GM23338 (cell line): ENCODE data around the gene USP49. TPM values are rescaled to one million over a fixed set of nuclear protein-coding genes. Genes with fewer than 3 reads are reported as not detected.

Experiments
- ATAC-seq: fragments of 200-7000 bp; cut with Tn5 transposase; 3 replicates; pipeline ENCODE4 v1.9.1; 2020
- DNase-seq: peaks from one replicate; pipeline ENCODE4 v3.0.0-alpha.2; 2015; ENCODE audit warnings: low spot score
- H2AFZ ChIP-seq: fragments of 200-600 bp; sonication (generic); 2 replicates; pipeline ENCODE4 v1.8.0; 2016; ENCODE audit warnings: antibody characterized with exemption, mild to moderate bottlenecking, moderate library complexity
- H3F3A ChIP-seq: fragments of 200-600 bp; sonication (generic); replicated peaks from 2 replicates; pipeline ENCODE4 v1.8.0; 2017; ENCODE audit warnings: antibody characterized with exemption, mixed run types, low read depth
- H3K27ac ChIP-seq: fragments of 200-600 bp; sonication (generic); 2 replicates; pipeline ENCODE4 v1.6.1; 2016; ENCODE audit warnings: low read depth
- H3K27me3 ChIP-seq: fragments of 200-600 bp; sonication (generic); 2 replicates; pipeline ENCODE4 v1.8.0; 2016; ENCODE audit warnings: mild to moderate bottlenecking, mixed run types, moderate library complexity; ENCODE audit not compliant: insufficient read depth
- H3K36me3 ChIP-seq: fragments of 200-600 bp; sonication (generic); 2 replicates; pipeline ENCODE4 v1.8.0; 2016; ENCODE audit warnings: mild to moderate bottlenecking; ENCODE audit not compliant: insufficient read depth
- H3K4me1 ChIP-seq: fragments of 200-600 bp; sonication (generic); 2 replicates; pipeline ENCODE4 v1.8.0; 2016; ENCODE audit warnings: mild to moderate bottlenecking, moderate library complexity; ENCODE audit not compliant: insufficient read depth
- H3K4me2 ChIP-seq: fragments of 200-600 bp; sonication (generic); 2 replicates; pipeline ENCODE4 v1.7.1; 2017; ENCODE audit warnings: mixed run types
- H3K4me3 ChIP-seq: fragments of 200-600 bp; sonication (generic); 2 replicates; pipeline ENCODE4 v1.6.1; 2016; ENCODE audit warnings: mixed run types
- H3K79me2 ChIP-seq: fragments of 200-600 bp; sonication (generic); replicated peaks from 2 replicates; pipeline ENCODE4 v1.8.0; 2017; ENCODE audit warnings: mild to moderate bottlenecking; ENCODE audit not compliant: insufficient read depth
- H3K9me2 ChIP-seq: fragments of 200-600 bp; sonication (generic); 2 replicates; pipeline ENCODE4 v1.8.0; 2017; ENCODE audit not compliant: insufficient read depth
- H4K20me1 ChIP-seq: fragments of 200-600 bp; sonication (generic); replicated peaks from 2 replicates; pipeline ENCODE4 v1.8.0; 2017; ENCODE audit warnings: mild to moderate bottlenecking; ENCODE audit not compliant: insufficient read depth
- H3K27ac Mint-ChIP-seq: 2 replicates; pipeline ENCODE4 v1.8.0; 2020; ENCODE audit warnings: inconsistent platforms, mild to moderate bottlenecking, moderate library complexity, mixed read lengths
- H3K27me3 Mint-ChIP-seq: 3 replicates; pipeline ENCODE4 v1.8.0; 2022; ENCODE audit warnings: low read depth, mild to moderate bottlenecking, moderate library complexity, mixed read lengths, inconsistent platforms; ENCODE audit not compliant: insufficient read depth, poor library complexity
- H3K36me3 Mint-ChIP-seq: 3 replicates; pipeline ENCODE4 v1.8.0; 2021; ENCODE audit warnings: low read depth, mild to moderate bottlenecking, inconsistent platforms, moderate library complexity, mixed read lengths
- H3K4me1 Mint-ChIP-seq: 3 replicates; pipeline ENCODE4 v1.8.0; 2020; ENCODE audit warnings: mild to moderate bottlenecking, inconsistent platforms, mixed read lengths
- H3K4me3 Mint-ChIP-seq: 3 replicates; pipeline ENCODE4 v1.8.0; 2021; ENCODE audit warnings: moderate library complexity, mild to moderate bottlenecking, inconsistent platforms, mixed read lengths
- H3K9me3 Mint-ChIP-seq: 3 replicates; pipeline ENCODE4 v1.8.0; 2020; ENCODE audit warnings: moderate library complexity, mild to moderate bottlenecking, inconsistent platforms, mixed read lengths
- CREB1 ChIP-seq: fragments of 250-450 bp; sonication (Bioruptor Pico); IDR thresholded peaks from 2 replicates; pipeline ENCODE4 v1.5.0; 2020; ENCODE audit warnings: low read depth, mild to moderate bottlenecking, moderate library complexity
- EZH2 ChIP-seq: fragments of 200-600 bp; sonication (generic); IDR thresholded peaks from one replicate; pipeline ENCODE4 v1.8.0; 2017; ENCODE audit warnings: antibody characterized with exemption, mild to moderate bottlenecking, low read depth; ENCODE audit not compliant: unreplicated experiment
- JUNB ChIP-seq: IDR thresholded peaks from one replicate; pipeline ENCODE4 v1.6.1; 2016; ENCODE audit warnings: antibody characterized with exemption; ENCODE audit not compliant: unreplicated experiment
- NANOG ChIP-seq: IDR thresholded peaks from 2 replicates; pipeline ENCODE4 v1.6.1; 2016; ENCODE audit warnings: antibody characterized with exemption, borderline replicate concordance
- STAT1 ChIP-seq: IDR thresholded peaks from one replicate; pipeline ENCODE4 v1.6.1; 2016; ENCODE audit warnings: antibody characterized with exemption; ENCODE audit not compliant: unreplicated experiment
- ZNF114 ChIP-seq: fragments of 250-450 bp; sonication (Bioruptor Pico); IDR thresholded peaks from 2 replicates; pipeline ENCODE4 v1.5.0; 2020; ENCODE audit warnings: mild to moderate bottlenecking, moderate library complexity
- ZNF331 ChIP-seq: fragments of 250-450 bp; sonication (Bioruptor Pico); IDR thresholded peaks from 2 replicates; pipeline ENCODE4 v1.5.0; 2020; ENCODE audit warnings: low read depth, mild to moderate bottlenecking, moderate library complexity
- polyA plus RNA-seq: library from polyadenylated mRNA; unstranded; fragments of >200 nt; fragmentation: Nextera tagmentation; extraction: Ambion mirVana; gene quantifications from 2 replicates; pipeline ENCODE4 v1.2.1, GENCODE V29; 2016
- total RNA-seq: library from RNA; depleted of rRNA; stranded (reverse); fragments of >200 nt; shearing (Covaris generic); gene quantifications from 2 replicates; pipeline ENCODE4 v1.2.3, GENCODE V29; 2014
- TF ChIP-seq, protein P1 (sequence below): fragments of 250-450 bp; sonication (Bioruptor Pico); IDR thresholded peaks from 2 replicates; pipeline ENCODE4 v1.5.0; 2020; ENCODE audit warnings: mild to moderate bottlenecking, moderate library complexity
- TF ChIP-seq, protein P2 (sequence below): IDR thresholded peaks from 2 replicates; pipeline ENCODE4 v1.6.1; 2016; ENCODE audit warnings: antibody characterized with exemption

USP49 gene
- total and polyA plus RNA-seq, 2 experiments from 2014 or later, result 5.9 to 21.5 TPM

DNA sequence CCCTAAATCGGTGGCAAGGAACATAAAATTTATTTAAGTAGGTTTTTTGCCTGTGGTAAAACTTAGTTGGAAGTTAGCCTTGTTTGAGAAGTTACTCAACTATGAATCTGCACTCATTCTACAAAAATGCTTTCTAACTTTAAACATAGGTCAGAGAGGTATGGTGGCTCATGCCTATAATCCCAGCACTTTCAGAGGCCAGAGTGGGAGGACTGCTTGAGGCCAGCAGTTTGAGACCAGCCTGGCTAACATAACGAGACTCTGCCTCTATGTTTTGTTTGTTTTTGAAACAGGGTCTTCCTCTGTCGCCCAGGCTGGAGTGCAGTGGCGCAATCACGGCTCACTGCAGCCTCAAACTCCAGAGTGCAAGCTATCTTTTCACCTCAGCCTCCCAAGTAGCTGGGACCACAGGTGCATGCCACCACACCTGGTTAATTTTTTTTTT lies 16.2 kb downstream of the USP49 start (continued):
- TF ChIP-seq, protein P1, sequence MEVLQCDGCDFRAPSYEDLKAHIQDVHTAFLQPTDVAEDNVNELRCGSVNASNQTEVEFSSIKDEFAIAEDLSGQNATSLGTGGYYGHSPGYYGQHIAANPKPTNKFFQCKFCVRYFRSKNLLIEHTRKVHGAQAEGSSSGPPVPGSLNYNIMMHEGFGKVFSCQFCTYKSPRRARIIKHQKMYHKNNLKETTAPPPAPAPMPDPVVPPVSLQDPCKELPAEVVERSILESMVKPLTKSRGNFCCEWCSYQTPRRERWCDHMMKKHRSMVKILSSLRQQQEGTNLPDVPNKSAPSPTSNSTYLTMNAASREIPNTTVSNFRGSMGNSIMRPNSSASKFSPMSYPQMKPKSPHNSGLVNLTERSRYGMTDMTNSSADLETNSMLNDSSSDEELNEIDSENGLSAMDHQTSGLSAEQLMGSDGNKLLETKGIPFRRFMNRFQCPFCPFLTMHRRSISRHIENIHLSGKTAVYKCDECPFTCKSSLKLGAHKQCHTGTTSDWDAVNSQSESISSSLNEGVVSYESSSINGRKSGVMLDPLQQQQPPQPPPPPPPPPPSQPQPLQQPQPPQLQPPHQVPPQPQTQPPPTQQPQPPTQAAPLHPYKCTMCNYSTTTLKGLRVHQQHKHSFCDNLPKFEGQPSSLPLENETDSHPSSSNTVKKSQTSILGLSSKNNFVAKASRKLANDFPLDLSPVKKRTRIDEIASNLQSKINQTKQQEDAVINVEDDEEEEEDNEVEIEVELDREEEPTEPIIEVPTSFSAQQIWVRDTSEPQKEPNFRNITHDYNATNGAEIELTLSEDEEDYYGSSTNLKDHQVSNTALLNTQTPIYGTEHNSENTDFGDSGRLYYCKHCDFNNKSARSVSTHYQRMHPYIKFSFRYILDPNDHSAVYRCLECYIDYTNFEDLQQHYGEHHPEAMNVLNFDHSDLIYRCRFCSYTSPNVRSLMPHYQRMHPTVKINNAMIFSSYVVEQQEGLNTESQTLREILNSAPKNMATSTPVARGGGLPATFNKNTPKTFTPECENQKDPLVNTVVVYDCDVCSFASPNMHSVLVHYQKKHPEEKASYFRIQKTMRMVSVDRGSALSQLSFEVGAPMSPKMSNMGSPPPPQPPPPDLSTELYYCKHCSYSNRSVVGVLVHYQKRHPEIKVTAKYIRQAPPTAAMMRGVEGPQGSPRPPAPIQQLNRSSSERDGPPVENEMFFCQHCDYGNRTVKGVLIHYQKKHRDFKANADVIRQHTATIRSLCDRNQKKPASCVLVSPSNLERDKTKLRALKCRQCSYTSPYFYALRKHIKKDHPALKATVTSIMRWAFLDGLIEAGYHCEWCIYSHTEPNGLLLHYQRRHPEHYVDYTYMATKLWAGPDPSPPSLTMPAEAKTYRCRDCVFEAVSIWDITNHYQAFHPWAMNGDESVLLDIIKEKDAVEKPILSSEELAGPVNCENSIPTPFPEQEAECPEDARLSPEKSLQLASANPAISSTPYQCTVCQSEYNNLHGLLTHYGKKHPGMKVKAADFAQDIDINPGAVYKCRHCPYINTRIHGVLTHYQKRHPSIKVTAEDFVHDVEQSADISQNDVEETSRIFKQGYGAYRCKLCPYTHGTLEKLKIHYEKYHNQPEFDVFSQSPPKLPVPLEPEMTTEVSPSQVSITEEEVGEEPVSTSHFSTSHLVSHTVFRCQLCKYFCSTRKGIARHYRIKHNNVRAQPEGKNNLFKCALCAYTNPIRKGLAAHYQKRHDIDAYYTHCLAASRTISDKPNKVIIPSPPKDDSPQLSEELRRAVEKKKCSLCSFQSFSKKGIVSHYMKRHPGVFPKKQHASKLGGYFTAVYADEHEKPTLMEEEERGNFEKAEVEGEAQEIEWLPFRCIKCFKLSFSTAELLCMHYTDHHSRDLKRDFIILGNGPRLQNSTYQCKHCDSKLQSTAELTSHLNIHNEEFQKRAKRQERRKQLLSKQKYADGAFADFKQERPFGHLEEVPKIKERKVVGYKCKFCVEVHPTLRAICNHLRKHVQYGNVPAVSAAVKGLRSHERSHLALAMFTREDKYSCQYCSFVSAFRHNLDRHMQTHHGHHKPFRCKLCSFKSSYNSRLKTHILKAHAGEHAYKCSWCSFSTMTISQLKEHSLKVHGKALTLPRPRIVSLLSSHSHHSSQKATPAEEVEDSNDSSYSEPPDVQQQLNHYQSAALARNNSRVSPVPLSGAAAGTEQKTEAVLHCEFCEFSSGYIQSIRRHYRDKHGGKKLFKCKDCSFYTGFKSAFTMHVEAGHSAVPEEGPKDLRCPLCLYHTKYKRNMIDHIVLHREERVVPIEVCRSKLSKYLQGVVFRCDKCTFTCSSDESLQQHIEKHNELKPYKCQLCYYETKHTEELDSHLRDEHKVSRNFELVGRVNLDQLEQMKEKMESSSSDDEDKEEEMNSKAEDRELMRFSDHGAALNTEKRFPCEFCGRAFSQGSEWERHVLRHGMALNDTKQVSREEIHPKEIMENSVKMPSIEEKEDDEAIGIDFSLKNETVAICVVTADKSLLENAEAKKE (CRISPR knock-in tag), result no peak
- no peak for TF ChIP-seq JUNB
- TF ChIP-seq STAT1, result no peak
- no peak for TF ChIP-seq ZNF114
- TF ChIP-seq, protein P2, sequence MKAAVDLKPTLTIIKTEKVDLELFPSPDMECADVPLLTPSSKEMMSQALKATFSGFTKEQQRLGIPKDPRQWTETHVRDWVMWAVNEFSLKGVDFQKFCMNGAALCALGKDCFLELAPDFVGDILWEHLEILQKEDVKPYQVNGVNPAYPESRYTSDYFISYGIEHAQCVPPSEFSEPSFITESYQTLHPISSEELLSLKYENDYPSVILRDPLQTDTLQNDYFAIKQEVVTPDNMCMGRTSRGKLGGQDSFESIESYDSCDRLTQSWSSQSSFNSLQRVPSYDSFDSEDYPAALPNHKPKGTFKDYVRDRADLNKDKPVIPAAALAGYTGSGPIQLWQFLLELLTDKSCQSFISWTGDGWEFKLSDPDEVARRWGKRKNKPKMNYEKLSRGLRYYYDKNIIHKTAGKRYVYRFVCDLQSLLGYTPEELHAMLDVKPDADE, result no peak
- TF ChIP-seq EZH2, result no peak

DNA sequence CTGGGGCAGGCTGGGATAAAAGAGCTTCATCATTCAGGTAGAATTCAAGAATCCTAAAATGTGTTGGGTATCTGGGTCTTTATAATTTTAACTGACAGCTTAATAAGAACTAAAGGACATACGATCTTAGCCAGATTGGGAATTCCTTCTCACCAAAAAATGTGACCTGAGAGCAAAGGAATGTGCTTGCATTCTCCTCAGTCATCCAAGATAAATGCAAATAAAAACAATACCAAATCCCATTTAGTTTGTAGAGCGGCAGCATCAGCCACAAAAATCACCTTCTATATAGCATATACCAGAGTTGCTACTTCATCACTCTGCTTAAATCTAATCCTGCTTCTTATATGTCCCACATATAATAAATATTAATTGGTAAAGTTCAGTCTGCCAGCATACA lies 16.9 kb downstream of the USP49 start:
- Mint-ChIP-seq H3K27ac (no peak overlapping the region), H3K4me1 (peaks cover 15% of the 10 kb centered on the region), H3K27me3 (no peaks in the 10 kb centered on the region), H3K4me3 (no peak overlapping the region), H3K36me3 (no peaks in the 10 kb centered on the region), H3K9me3 (no peaks in the 10 kb centered on the region)
- Histone ChIP-seq H3K4me1 (peaks cover 9% of the 10 kb centered on the region), H3K79me2 (peaks cover 4% of the 10 kb centered on the region), H3K9me2 (no peaks in the 10 kb centered on the region), H3K4me3 (no peak overlapping the region), H3F3A (no peaks in the 10 kb centered on the region), H3K36me3 (no peaks in the 10 kb centered on the region), H3K27ac (peak overlapping the region; percentile 68), H3K27me3 (no peaks in the 10 kb centered on the region), H2AFZ (no peak overlapping the region), H3K4me2 (peak overlapping the region; percentile 5; the same call in 1 of the 2 replicates), H4K20me1 (no peaks in the 10 kb centered on the region; the same call in 1 of the 2 replicates)
- peak; percentile 56 for ATAC-seq
- DNase-seq, result peak; percentile 74
- no peak for TF ChIP-seq NANOG
- no peak for TF ChIP-seq STAT1
- no peak for TF ChIP-seq ZNF331
- TF ChIP-seq ZNF114, result no peak
- TF ChIP-seq, protein P1 (CRISPR knock-in tag), result no peak
- no peak for TF ChIP-seq CREB1 (CRISPR knock-in tag)
- TF ChIP-seq EZH2, result no peak
